ENCODE data around the gene STK32B.
"Not testable (repeated sequence)": the region's sequence is repeated elsewhere in the genome, so short reads cannot be mapped to it uniquely, and the experiment has no call there.

STK32B gene

DNA sequence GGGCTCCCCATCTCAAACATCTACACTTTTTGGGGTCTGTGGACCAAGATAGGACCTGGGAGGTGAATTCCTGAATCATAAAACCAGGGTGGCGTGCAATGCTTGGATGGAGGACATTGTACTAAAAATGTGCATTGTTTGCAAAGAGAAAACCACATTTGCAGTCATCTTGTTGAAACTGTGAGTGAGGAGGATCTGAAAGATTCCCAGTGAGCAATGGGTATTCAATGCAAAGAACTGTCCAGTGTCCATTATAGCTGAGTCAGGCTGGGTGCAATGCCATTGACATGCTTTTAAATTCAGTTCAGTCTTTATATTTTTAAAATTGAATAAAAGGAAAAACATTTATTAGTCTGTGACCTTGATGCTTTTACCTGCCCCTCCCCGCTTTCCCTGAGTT, 215.7 kb downstream of the STK32B start:
- Histone ChIP-seq H3K36me3 (no peaks in the 10 kb centered on the region), H3K27me3 (peaks cover 9% of the 10 kb centered on the region), H3K4me3 (ENCODE audit: low read depth, low read length) (no peak overlapping the region), H3K4me1 (no peaks in the 10 kb centered on the region), H3K9me3 (no peaks in the 10 kb centered on the region)
- no peak for DNase-seq
- TF ChIP-seq, protein P1, sequence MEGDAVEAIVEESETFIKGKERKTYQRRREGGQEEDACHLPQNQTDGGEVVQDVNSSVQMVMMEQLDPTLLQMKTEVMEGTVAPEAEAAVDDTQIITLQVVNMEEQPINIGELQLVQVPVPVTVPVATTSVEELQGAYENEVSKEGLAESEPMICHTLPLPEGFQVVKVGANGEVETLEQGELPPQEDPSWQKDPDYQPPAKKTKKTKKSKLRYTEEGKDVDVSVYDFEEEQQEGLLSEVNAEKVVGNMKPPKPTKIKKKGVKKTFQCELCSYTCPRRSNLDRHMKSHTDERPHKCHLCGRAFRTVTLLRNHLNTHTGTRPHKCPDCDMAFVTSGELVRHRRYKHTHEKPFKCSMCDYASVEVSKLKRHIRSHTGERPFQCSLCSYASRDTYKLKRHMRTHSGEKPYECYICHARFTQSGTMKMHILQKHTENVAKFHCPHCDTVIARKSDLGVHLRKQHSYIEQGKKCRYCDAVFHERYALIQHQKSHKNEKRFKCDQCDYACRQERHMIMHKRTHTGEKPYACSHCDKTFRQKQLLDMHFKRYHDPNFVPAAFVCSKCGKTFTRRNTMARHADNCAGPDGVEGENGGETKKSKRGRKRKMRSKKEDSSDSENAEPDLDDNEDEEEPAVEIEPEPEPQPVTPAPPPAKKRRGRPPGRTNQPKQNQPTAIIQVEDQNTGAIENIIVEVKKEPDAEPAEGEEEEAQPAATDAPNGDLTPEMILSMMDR (IDR thresholded peaks at IDR 0.05; ENCODE audit: low read depth, low read length), result no peak

DNA sequence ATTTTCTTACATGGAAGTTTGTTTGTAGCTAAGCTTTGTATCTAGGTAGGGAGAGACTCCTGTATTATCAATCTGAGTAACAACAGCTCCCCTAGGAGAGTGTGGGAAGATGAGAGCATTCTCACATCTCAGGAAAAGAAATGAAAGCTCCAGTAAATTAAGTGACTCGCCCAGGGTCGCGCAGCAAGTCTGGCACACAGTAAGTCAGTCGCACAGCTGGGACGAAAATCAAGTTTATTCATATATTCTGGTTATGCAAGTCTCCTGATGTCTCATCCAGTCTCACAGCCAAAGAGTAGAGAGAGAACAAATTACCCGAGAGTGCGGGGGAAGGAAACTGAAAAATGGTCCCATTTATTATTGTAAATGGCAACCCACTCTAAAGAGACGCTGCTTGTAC, 216.1 kb downstream of the STK32B start:
- H3K27me3 ChIP-seq, result peaks cover 9% of the 10 kb centered on the region
- no peak overlapping the region for H3K4me3 ChIP-seq (ENCODE audit: low read depth, low read length)
- TF ChIP-seq, protein P1 (IDR thresholded peaks at IDR 0.05; ENCODE audit: low read depth, low read length), result no peak
- no peaks in the 10 kb centered on the region for H3K4me1 ChIP-seq
- H3K36me3 ChIP-seq, result no peaks in the 10 kb centered on the region
- no peaks in the 10 kb centered on the region for H3K9me3 ChIP-seq
- DNase-seq, result no peak

DNA sequence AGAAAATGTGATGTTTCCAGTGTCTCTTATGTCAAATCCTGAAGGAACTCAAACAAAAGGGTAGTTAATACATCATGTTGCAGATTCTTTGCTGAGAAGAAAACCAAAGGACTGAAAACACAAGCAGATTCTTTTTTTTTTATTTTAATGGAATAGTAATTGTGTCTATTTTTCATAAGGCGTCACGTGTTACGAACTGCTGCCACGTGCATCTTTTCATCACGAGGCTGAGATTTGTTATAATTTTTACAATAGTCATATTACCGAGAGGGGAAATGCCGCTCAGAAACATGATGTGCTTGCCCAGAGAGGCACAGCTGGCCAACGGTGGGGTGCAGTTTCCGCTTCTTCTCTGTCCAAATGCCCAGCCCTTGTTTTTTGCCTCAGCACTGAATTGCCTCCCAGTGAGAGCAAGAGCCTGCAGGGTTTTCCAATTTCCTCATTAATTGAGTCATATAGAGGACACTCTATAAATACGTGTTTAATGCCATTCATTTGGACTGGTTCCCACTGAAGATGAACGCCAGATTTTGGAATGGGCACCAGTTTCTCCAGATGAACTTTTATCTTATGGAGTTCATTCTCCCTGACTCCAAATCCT, 225.3 kb downstream of the STK32B start:
- Histone ChIP-seq H3K9me3 (no peaks in the 10 kb centered on the region), H3K27me3 (no peaks in the 10 kb centered on the region), H3K4me1 (no peaks in the 10 kb centered on the region), H3K4me3 (ENCODE audit: low read depth, low read length) (no peak overlapping the region), H3K36me3 (no peaks in the 10 kb centered on the region)
- TF ChIP-seq, protein P1 (IDR thresholded peaks at IDR 0.05; ENCODE audit: low read depth, low read length), result no peak
- DNase-seq, result no peak

DNA sequence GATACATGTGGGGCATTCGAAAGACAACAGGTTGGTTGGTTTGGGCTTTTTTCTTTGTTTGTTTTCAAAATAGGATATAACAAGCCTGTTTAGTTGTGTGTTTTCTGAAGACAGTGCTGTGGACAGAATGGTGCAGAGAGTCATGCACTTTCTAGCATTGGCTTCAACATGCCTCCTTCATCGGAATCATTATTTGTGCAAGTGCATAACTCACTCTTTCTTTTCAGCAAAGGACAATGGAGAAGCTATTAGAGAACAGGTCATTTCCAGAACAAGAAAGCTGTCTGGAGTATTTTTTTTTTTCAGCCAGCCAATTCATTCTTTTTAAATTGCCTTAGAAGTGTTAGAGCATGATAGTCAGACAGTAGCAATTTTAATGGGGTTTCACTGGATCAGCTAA, 225.8 kb downstream of the STK32B start:
- TF ChIP-seq, protein P1 (IDR thresholded peaks at IDR 0.05; ENCODE audit: low read depth, low read length), result no peak
- DNase-seq, result no peak
- H3K36me3 ChIP-seq, result no peaks in the 10 kb centered on the region
- H3K4me1 ChIP-seq, result no peaks in the 10 kb centered on the region
- no peak overlapping the region for H3K4me3 ChIP-seq (ENCODE audit: low read depth, low read length)
- no peaks in the 10 kb centered on the region for H3K27me3 ChIP-seq
- H3K9me3 ChIP-seq, result no peaks in the 10 kb centered on the region

DNA sequence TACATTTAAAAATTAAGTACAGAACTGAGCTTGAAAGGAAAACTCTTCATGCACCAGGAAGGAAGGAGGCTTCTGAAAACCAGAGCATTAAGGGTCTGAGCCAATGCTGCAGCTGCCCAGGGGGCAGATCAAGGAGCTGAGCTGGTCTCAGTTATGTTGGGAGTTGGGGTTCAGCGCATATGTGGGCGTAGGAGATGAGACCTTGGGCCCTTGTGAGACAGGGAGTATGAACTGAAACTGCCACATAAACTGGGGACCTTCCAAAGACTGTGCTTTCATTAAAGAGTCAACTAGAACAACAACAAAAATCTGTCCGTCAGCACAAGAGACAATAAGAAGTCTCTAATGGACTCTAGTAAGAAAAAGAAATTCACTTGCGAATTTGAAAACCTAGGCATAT, 226.9 kb downstream of the STK32B start:
- Histone ChIP-seq H3K4me3 (ENCODE audit: low read depth, low read length) (no peak overlapping the region), H3K9me3 (no peaks in the 10 kb centered on the region), H3K4me1 (no peaks in the 10 kb centered on the region), H3K27me3 (no peaks in the 10 kb centered on the region; the same call in 1 of the 2 replicates), H3K36me3 (no peaks in the 10 kb centered on the region)
- TF ChIP-seq, protein P1 (IDR thresholded peaks at IDR 0.05; ENCODE audit: low read depth, low read length), result no peak
- no peak for DNase-seq

DNA sequence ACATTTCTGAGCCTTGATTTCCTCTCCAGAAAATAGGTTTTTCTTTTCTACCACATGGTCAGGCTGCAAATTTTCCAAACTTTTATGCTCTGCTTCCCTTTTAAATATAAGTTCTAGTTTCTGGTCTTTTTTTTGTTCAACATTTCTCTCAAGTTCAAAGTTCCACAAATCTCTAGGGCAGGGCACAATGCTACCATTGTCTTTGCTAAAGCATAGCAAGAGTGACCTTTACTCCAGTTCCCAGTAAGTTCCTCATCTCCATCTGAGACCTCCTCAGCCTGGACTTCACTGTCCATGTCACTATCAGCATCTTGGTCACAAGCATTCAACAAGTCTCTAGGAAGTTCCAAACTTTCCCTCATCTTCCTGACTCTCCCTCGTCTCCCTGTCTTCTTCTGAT, 228.8 kb downstream of the STK32B start:
- not testable (repeated sequence) for H3K9me3 ChIP-seq; H3K4me3 ChIP-seq (ENCODE audit: low read depth, low read length); H3K4me1 ChIP-seq; DNase-seq; H3K27me3 ChIP-seq; H3K36me3 ChIP-seq

DNA sequence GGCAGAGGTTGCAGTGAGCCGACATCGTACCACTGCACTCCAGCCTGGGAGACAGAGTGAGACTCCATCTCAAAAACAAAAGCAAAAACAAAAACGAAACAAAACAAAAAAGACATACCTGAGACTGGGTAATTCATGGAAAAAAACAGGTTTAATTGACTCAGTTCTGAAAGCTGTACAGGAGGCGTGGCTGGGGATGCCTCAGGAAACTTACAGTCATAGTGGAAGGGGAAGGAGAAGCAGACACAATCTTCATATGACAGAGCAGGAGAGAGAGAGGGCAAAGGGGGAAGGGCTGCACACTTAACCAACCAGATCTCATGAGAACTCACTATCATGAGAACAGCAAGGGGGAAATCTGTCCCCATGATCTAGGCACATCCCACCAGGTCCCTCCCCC, 229.5 kb downstream of the STK32B start:
- DNase-seq, result no peak
- H3K36me3 ChIP-seq, result no peaks in the 10 kb centered on the region
- H3K4me3 ChIP-seq (ENCODE audit: low read depth, low read length), result no peak overlapping the region
- no peaks in the 10 kb centered on the region for H3K4me1 ChIP-seq
- H3K9me3 ChIP-seq, result no peaks in the 10 kb centered on the region
- no peaks in the 10 kb centered on the region; the same call in 1 of the 2 replicates for H3K27me3 ChIP-seq
- TF ChIP-seq, protein P1 (IDR thresholded peaks at IDR 0.05; ENCODE audit: low read depth, low read length), result no peak

All from BE2C (cell line).